ENCODE data around the gene PYM1.
"Not testable (repeated sequence)": the region's sequence is repeated elsewhere in the genome, so short reads cannot be mapped to it uniquely, and the experiment has no call there.

The PYM1 gene

GRCh38 chr12:55885113-55885512 lies 42.6 kb downstream of the PYM1 start:
- FAIRE-seq (no peak), DNase-seq (ENCODE audit: insufficient read length, low spot score) (no peak)
- TF ChIP-seq SPI1 (IDR thresholded peaks at IDR 0.05; ENCODE audit: low read depth, low read length) (no peak), TAF1 (IDR thresholded peaks at IDR 0.05; ENCODE audit: low read depth, low read length) (no peak), POLR2A (IDR thresholded peaks at IDR 0.05; ENCODE audit: low read depth, low read length) (no peak), POLR2AphosphoS5 (IDR thresholded peaks at IDR 0.05; ENCODE audit: low read depth, low read length) (no peak), PAX5 (IDR thresholded peaks at IDR 0.05; ENCODE audit: insufficient read depth, low read length, severe bottlenecking) (no peak), POU2F2 (IDR thresholded peaks at IDR 0.05; ENCODE audit: low read depth, low read length) (no peak)

GRCh38 chr12:55877824-55878223 lies 49.9 kb downstream of the PYM1 start:
- DNase-seq (ENCODE audit: insufficient read length, low spot score), result no peak
- no peak for TF ChIP-seq POU2F2 (IDR thresholded peaks at IDR 0.05; ENCODE audit: low read depth, low read length)
- TF ChIP-seq PAX5 (IDR thresholded peaks at IDR 0.05; ENCODE audit: insufficient read depth, low read length, severe bottlenecking), result no peak
- no peak for TF ChIP-seq POLR2AphosphoS5 (IDR thresholded peaks at IDR 0.05; ENCODE audit: low read depth, low read length)
- TF ChIP-seq TAF1 (IDR thresholded peaks at IDR 0.05; ENCODE audit: low read depth, low read length), result no peak
- no peak for TF ChIP-seq SPI1 (IDR thresholded peaks at IDR 0.05; ENCODE audit: low read depth, low read length)
- TF ChIP-seq POLR2A (IDR thresholded peaks at IDR 0.05; ENCODE audit: low read depth, low read length), result no peak
- FAIRE-seq, result no peak

- no peak for TF ChIP-seq SPI1 (IDR thresholded peaks at IDR 0.05; ENCODE audit: low read depth, low read length)
- FAIRE-seq, result no peak
- no peak for DNase-seq (ENCODE audit: insufficient read length, low spot score)
These were observed 51.8 kb downstream of the PYM1 start for GRCh38 chr12:55875704-55876467.

- FAIRE-seq (no peak), DNase-seq (ENCODE audit: insufficient read length, low spot score) (no peak)
- TF ChIP-seq TAF1 (IDR thresholded peaks at IDR 0.05; ENCODE audit: low read depth, low read length), result no peak
- TF ChIP-seq POLR2AphosphoS5 (IDR thresholded peaks at IDR 0.05; ENCODE audit: low read depth, low read length), result no peak
- TF ChIP-seq POLR2A (IDR thresholded peaks at IDR 0.05; ENCODE audit: low read depth, low read length), result no peak
- TF ChIP-seq PAX5 (IDR thresholded peaks at IDR 0.05; ENCODE audit: insufficient read depth, low read length, severe bottlenecking), result no peak
- TF ChIP-seq SPI1 (IDR thresholded peaks at IDR 0.05; ENCODE audit: low read depth, low read length), result no peak
- TF ChIP-seq POU2F2 (IDR thresholded peaks at IDR 0.05; ENCODE audit: low read depth, low read length), result no peak
These were observed 53.3 kb downstream of the PYM1 start for GRCh38 chr12:55874443-55874842.

GRCh38 chr12:55866454-55867004 lies 61.2 kb downstream of the PYM1 start:
- DNase-seq (ENCODE audit: insufficient read length, low spot score); FAIRE-seq: not testable (repeated sequence)

- FAIRE-seq (no peak), DNase-seq (ENCODE audit: insufficient read length, low spot score) (no peak)
- TF ChIP-seq POLR2AphosphoS5 (IDR thresholded peaks at IDR 0.05; ENCODE audit: low read depth, low read length) (no peak), PAX5 (IDR thresholded peaks at IDR 0.05; ENCODE audit: insufficient read depth, low read length, severe bottlenecking) (no peak), POLR2A (IDR thresholded peaks at IDR 0.05; ENCODE audit: low read depth, low read length) (no peak), POU2F2 (IDR thresholded peaks at IDR 0.05; ENCODE audit: low read depth, low read length) (no peak), SPI1 (IDR thresholded peaks at IDR 0.05; ENCODE audit: low read depth, low read length) (no peak), TAF1 (IDR thresholded peaks at IDR 0.05; ENCODE audit: low read depth, low read length) (no peak)
These were observed 62.4 kb downstream of the PYM1 start for GRCh38 chr12:55865327-55865726.

GRCh38 chr12:55862931-55863330 lies 64.8 kb downstream of the PYM1 start:
- FAIRE-seq; DNase-seq (ENCODE audit: insufficient read length, low spot score): not testable (repeated sequence)

- no peak for TF ChIP-seq SPI1 (IDR thresholded peaks at IDR 0.05; ENCODE audit: low read depth, low read length)
- no peak for TF ChIP-seq TAF1 (IDR thresholded peaks at IDR 0.05; ENCODE audit: low read depth, low read length)
- TF ChIP-seq POLR2A (IDR thresholded peaks at IDR 0.05; ENCODE audit: low read depth, low read length), result no peak
- no peak for TF ChIP-seq POU2F2 (IDR thresholded peaks at IDR 0.05; ENCODE audit: low read depth, low read length)
- no peak for TF ChIP-seq POLR2AphosphoS5 (IDR thresholded peaks at IDR 0.05; ENCODE audit: low read depth, low read length)
- no peak for TF ChIP-seq PAX5 (IDR thresholded peaks at IDR 0.05; ENCODE audit: insufficient read depth, low read length, severe bottlenecking)
- no peak for FAIRE-seq
- DNase-seq (ENCODE audit: insufficient read length, low spot score), result no peak
These were observed 65.4 kb downstream of the PYM1 start for GRCh38 chr12:55862286-55862685.

GRCh38 chr12:55861871-55862270 lies 65.8 kb downstream of the PYM1 start:
- DNase-seq (ENCODE audit: insufficient read length, low spot score), result no peak
- no peak for FAIRE-seq
- TF ChIP-seq PAX5 (IDR thresholded peaks at IDR 0.05; ENCODE audit: insufficient read depth, low read length, severe bottlenecking) (no peak), SPI1 (IDR thresholded peaks at IDR 0.05; ENCODE audit: low read depth, low read length) (no peak), POLR2A (IDR thresholded peaks at IDR 0.05; ENCODE audit: low read depth, low read length) (no peak)

GRCh38 chr12:55861396-55861795 lies 66.3 kb downstream of the PYM1 start:
- DNase-seq (ENCODE audit: insufficient read length, low spot score) (no peak), FAIRE-seq (no peak)
- TF ChIP-seq POLR2A (IDR thresholded peaks at IDR 0.05; ENCODE audit: low read depth, low read length), result no peak
- TF ChIP-seq PAX5 (IDR thresholded peaks at IDR 0.05; ENCODE audit: insufficient read depth, low read length, severe bottlenecking), result no peak
- no peak for TF ChIP-seq TAF1 (IDR thresholded peaks at IDR 0.05; ENCODE audit: low read depth, low read length)
- TF ChIP-seq SPI1 (IDR thresholded peaks at IDR 0.05; ENCODE audit: low read depth, low read length), result no peak

- TF ChIP-seq POLR2A (IDR thresholded peaks at IDR 0.05; ENCODE audit: low read depth, low read length) (no peak), POU2F2 (IDR thresholded peaks at IDR 0.05; ENCODE audit: low read depth, low read length) (no peak), PAX5 (IDR thresholded peaks at IDR 0.05; ENCODE audit: insufficient read depth, low read length, severe bottlenecking) (no peak)
- FAIRE-seq, result no peak
- no peak for DNase-seq (ENCODE audit: insufficient read length, low spot score)
These were observed 75.0 kb downstream of the PYM1 start for GRCh38 chr12:55852740-55853139.

All from GM12891 (cell line).